HG02759 (cell line): ENCODE measurements around the gene UBP1.

ENCODE experiments used
- ATAC-seq: cut with Tn5 transposase; IDR thresholded peaks from one replicate; pipeline ENCODE4 v1.9.1; 2021; ENCODE audit warnings: mild to moderate bottlenecking, moderate library complexity; ENCODE audit not compliant: unreplicated experiment

The UBP1 gene

DNA sequence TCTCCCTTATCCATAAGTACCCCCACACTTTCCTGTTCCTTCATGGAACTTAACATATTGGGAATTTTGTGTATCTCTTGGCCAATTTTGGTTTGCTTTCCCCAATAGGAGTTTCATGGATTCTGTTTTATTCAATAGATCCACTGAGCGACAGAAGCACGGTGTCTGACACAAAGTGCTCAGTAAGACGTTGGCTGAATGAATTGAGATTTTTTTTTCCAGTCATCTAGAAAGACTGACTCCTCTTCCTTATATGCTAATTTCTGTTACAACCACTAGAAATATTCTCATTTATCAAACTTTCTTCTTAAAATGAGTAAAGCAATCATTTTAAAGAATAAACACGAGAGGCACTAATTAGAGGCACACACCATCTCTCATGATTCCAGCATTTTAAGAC, 48.1 kb downstream of the UBP1 start:
- no peak for ATAC-seq

DNA sequence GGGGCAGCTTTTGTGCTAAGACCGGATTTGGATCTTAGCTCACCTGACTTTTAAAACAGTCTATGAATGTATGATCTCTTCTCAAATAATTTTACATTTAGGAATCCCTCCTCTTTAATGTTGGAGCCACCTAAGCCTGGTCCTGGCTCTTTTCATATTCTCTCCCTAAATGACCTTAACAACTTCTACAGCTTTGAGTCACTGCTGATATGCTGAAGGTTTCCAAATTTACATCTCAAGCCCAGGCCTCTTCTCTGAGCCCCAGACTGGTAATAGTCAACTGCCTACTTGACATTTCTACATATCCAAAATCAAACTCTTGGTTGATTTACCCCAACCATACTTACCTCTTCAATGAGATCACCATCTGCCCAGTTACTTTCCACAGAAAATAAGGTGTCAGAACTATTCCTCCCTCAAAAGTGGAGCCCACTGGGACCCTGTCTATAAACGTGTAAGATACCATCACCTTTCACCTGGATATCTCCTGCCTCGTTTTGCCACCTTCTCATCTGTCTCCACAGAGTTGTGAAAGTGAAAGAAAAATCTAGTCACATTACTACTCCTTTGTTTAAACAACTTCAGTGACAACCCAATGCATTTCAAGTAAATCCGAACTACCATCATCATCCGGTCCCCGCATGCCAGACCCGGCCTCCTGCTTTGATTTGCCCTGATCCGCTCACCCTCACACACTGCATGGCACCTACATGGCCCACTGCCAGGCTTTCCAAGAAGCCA, 48.8 kb downstream of the UBP1 start:
- no peak for ATAC-seq

GRCh38 chr3:33389908-33390307, 50.3 kb downstream of the UBP1 start:
- ATAC-seq = no peak

DNA sequence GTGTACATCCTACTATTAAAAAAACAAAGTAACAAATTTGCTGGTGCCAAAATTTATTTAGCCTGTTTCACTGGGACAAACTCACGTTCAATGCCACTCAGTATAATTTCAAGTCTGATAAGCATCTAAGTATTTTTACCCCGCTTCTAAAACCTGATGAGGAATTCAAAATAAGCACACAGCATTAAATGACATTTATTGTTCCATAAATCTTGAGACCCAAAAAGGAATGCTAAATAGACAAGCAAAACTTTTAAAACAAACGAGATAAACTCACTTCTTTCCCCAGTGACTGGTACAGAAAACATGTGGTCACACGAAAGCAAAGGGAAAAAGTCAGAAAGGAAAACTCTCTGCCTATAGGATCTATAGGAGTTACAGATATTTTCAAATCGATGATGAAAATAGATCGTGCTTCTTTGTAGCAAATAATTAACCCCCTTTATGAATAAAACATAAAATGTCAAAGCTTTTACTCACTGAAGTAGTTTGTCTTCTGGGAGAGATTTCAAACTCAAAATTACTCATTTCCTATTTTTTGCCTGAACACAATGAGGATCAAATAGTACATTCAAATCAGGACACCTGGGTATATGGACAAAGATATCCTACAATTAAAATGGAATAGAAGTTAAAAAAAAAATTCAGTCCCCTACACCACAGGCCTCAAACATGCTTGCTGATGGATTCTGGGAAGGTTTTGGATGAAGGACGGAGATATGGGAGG, 51.7 kb downstream of the UBP1 start:
- ATAC-seq = no peak

- ATAC-seq = no peak
These were observed 53.6 kb downstream of the UBP1 start for GRCh38 chr3:33386631-33387030.

- ATAC-seq = no peak
These were observed 54.8 kb downstream of the UBP1 start for GRCh38 chr3:33385423-33385822.

GRCh38 chr3:33383951-33384350, 56.3 kb downstream of the UBP1 start:
- ATAC-seq = no peak

- ATAC-seq = no peak
These were observed 59.6 kb downstream of the UBP1 start for GRCh38 chr3:33380653-33381052.

GRCh38 chr3:33377931-33378330, 62.3 kb downstream of the UBP1 start:
- ATAC-seq = no peak

DNA sequence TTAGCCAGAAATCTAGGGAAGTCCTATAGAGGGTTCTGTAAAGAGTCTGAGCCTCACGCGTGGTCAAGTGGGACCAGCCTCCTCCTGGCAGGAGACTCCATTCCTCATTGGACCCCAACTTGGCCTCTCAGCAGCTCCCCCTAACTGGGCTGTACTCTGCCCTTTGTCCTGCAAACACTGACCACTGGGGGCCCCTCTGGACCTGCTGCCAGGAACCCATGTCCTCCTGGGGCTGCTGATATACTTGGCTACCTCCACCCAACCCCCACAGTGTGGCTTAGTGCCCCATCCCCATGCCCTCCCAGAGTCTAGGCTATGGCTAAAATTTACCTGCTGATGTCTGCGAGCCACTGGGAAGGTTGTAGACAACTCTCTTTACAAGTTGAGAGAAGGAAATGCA, 62.7 kb downstream of the UBP1 start:
- ATAC-seq = no peak

GRCh38 chr3:33373082-33373437, 67.1 kb downstream of the UBP1 start:
- no peak for ATAC-seq

DNA sequence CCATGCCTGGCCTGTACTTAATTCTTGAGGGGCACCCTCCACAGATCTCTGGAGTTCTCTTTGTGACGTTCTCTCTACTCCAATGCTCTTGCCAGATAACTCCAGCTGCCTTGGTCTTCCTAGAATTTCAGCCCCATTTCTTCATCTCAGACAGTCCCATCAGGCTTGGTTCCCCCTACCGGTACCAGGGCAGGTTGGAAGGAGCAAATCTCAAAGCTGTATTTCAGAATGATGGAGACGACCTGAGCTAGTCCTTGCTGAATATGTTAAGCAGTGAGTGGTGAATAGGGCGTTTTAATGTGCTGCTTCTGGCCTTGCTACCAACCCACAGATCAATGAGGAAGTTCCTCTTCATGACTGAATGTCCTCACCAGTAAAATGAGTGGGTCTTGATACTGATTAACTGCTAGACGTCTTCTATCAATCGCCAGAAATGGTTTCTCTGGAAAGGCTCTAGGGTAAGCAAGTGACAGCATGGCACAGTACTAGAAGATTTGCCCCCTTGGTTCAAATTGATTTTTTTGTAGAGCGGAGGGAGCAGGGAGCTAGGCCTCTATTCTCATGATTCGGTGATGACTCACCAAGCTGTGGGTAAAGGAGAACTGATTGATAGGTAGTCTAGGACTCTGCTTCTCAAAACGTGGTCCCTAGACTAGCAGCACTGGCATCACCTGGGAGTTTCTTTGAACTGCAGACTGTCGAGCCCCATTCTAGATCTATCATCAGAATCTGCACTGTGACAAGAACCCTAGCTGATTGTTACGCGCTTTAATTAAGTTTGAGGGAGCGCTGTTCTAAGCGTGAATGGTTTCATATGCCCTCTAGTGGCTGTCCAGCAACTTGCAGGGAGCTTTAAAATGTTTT, 67.8 kb downstream of the UBP1 start:
- ATAC-seq = peak; percentile 70

- ATAC-seq = no peak
These were observed 75.6 kb downstream of the UBP1 start for GRCh38 chr3:33364531-33365128.

- no peak for ATAC-seq
These were observed 76.1 kb downstream of the UBP1 start for GRCh38 chr3:33364060-33364459.

GRCh38 chr3:33363113-33363800, 76.9 kb downstream of the UBP1 start:
- ATAC-seq = no peak

DNA sequence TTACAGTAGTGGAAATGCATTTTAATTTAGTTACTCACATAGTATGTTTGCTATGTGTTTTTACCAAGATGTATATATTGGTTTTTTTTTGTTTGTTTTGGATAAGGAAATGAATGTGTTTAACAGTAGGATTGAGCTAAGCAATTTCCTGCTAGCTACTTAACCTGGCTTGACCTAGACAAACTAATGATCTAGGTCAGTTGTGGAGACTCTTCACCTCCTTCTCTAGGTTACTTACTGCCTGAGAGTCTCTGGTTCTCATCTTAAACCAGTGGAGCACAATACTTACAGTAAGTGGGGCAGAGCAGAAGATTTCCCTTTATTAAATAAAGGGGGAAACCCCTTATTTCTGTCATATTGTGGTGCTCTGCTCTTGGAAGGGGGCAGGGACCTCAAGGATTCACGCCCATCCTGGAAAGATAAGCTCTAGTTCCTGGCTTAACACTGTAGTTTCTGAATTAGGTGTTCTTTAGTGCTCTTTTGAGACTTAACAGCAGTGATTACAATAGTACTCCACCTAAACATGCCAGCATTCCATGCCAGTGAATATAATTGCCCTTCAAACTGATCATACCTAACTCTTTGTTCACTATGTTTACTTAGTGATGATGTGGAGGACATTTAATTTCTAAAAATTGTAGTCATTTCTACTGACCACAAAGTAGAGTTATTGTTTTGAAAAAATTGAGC, 79.9 kb downstream of the UBP1 start:
- no peak for ATAC-seq

- ATAC-seq = no peak
These were observed 81.9 kb downstream of the UBP1 start for GRCh38 chr3:33358172-33358781.

DNA sequence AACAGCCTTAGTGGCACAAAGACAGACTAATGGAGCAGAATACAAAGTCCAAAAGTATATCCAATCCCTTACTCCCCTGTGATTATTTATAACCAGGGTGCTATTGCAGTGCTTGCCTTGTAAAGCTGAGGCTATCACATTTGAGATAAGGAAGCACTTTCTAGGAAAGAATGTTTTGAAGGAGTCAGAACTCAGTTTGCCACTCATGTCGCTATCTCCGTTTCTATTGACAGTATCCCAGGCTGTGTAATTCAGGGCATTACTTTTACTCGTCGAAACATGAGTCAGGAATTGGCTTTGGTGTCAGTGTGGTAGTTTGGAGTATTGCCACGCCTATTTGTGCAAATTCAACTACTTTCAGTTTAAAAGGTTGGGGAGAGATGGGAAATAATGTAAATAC, 84.6 kb downstream of the UBP1 start:
- no peak for ATAC-seq

DNA sequence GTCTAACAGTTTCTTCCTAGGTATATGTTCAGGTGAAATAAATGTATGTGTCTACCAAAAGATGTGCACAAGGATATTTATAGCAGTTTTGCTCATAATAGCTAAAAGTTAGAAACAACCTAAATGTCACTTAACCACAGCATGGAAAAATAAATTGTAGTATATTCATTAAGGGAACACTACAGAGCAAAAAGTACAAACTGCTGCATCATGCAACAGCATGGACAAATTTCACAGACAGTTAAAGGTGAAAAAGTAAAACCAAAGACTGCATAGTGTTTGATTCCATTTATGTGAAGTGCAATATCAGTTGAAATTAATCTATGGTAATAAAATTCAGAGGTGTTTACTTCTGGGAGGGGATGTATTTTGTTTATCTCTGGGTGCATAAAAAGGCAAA, 100.4 kb downstream of the UBP1 start:
- ATAC-seq = no peak
